NCI-H1436 treated with DMSO at 0.1 percent for 48 hours (cell line): ENCODE measurements around the gene SMCR8.
"Not testable (repeated sequence)": the region's sequence is repeated elsewhere in the genome, so short reads cannot be mapped to it uniquely, and the experiment has no call there.

Source experiments
- DNase-seq: peaks from one replicate; lab custom pipeline; 2025; lab: John Stamatoyannopoulos, UW

SMCR8 gene

GRCh38 chr17:18314731-18315561 lies at the start of gene SMCR8, which contains the start of gene TOP3A:
SMCR8 (plus strand) TSS chr17:18315293; CDS start chr17:18315790, 497 bp downstream.
TOP3A (minus strand) TSS chr17:18314994; CDS start chr17:18314778, 216 bp downstream.
- peak; percentile 85 for DNase-seq

GRCh38 chr17:18267366-18267765 lies 47.7 kb upstream of the SMCR8 start:
- DNase-seq = no peak

GRCh38 chr17:18267927-18268711 lies 47.0 kb upstream of the SMCR8 start:
- DNase-seq = no peak

GRCh38 chr17:18270046-18270931 lies 44.8 kb upstream of the SMCR8 start:
- no peak for DNase-seq

- no peak for DNase-seq
Measured at GRCh38 chr17:18277076-18277475, 38.0 kb upstream of the SMCR8 start.

- no peak for DNase-seq
Measured at GRCh38 chr17:18278867-18279266, 36.2 kb upstream of the SMCR8 start.

- DNase-seq = no peak
Measured at GRCh38 chr17:18280249-18280648, 34.8 kb upstream of the SMCR8 start.

GRCh38 chr17:18280766-18281371 lies 34.2 kb upstream of the SMCR8 start:
- DNase-seq = no peak

GRCh38 chr17:18281788-18282187 lies 33.3 kb upstream of the SMCR8 start:
- no peak for DNase-seq

- DNase-seq = no peak
Measured at GRCh38 chr17:18285296-18285695, 29.8 kb upstream of the SMCR8 start.

GRCh38 chr17:18291718-18292540 lies 23.2 kb upstream of the SMCR8 start:
- no peak for DNase-seq

- DNase-seq = not testable (repeated sequence)
Measured at GRCh38 chr17:18298061-18298460, 17.0 kb upstream of the SMCR8 start.

GRCh38 chr17:18300725-18301480 lies 14.2 kb upstream of the SMCR8 start:
- no peak for DNase-seq

GRCh38 chr17:18303206-18303605 lies 11.9 kb upstream of the SMCR8 start:
- DNase-seq = not testable (repeated sequence)

GRCh38 chr17:18309202-18309601 lies 5.9 kb upstream of the SMCR8 start:
- DNase-seq = no peak

GRCh38 chr17:18314059-18314730 lies 898 bp upstream of the SMCR8 start:
- DNase-seq = no peak

- DNase-seq = no peak
Measured at GRCh38 chr17:18315562-18315922, 449 bp downstream of the SMCR8 start.

- no peak for DNase-seq
Measured at GRCh38 chr17:18315961-18316360, 868 bp downstream of the SMCR8 start.

- DNase-seq = no peak
Measured at GRCh38 chr17:18318117-18318516, 3.0 kb downstream of the SMCR8 start.
